Measurements from ENCODE around the gene CHCHD10.

Gene CHCHD10

DNA sequence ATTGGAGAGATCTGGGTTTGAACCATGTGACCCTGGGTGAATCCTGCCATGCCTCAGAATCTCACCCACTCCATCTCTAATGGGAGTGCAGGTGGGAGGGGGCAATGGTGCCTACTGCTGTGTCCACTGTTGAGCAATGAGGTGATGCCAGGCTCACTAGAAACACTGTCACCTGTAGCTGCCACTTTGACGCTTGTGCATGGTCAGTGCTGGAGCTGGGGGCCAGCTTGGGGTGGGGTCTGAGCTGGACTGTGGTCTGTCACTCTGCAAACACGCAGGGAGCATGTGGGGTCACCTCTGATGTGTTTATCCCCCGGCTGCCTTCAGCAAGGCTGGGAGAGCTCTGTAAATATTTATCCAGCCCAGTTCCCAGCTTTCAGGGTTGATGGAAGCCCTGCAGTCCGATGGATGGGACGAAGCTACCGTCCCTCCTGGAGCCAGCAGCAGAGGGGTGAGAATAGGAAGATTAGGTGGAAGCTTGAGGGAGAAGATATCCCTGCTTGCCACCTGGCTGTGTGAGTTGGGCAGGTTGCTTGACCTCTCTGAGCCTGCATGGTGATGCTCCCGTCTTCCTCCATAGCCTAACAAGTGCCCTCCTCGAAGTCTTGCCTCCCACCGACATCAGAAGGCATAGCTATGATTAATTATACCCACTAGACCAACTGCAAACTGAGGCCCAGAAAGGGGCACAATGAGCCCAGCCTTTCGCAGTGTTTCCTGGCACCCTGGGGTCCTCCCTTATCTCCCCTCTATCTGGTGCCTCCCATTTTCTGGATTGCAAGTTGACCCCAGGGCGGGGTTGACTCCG lies 6.5 kb upstream of the CHCHD10 start:
- TF ChIP-seq CTCF (IDR thresholded peaks at IDR 0.05), result no peak

GRCh38 chr22:23773483-23774113 lies 5.8 kb upstream of the CHCHD10 start:
- TF ChIP-seq CTCF (IDR thresholded peaks at IDR 0.05), result no peak

DNA sequence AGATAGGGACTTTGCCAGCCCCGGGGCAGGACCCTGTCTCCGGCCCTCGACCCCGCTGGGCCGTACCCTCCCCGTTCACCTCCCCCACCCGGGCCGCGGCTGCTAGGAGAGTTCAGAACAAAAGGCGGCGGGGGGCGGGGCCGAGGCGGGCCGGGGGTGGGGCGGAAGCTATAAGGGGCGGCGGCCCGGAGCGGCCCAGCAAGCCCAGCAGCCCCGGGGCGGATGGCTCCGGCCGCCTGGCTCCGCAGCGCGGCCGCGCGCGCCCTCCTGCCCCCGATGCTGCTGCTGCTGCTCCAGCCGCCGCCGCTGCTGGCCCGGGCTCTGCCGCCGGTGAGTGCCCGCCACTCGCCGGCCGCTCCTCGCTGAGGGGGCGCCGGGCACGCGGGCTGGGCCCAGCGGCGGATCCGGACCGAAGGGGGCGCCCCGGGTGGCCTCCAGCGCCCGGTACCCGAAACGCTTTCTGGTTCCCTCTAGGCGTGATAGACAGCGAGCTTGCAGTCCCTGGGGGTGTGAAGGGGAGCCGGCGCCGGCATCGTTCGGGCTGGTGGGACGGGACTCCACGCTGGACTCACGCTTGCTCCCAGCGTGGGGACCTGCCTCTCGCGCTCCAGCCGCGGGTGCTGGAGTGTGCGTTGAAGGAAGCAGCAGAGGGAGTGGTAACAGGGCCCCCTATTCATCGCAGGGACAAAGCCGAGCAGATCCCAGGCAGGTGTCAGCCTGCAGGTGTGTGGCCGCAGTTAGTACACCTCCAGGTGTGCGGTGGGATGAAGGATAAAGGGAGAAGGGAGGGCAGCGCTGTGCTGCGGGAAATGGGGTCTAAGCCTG lies 5.1 kb upstream of the CHCHD10 start, which contains the start of gene MMP11:
Gene MMP11, plus strand, starts transcription at position 201 of the 825 bp plus-strand sequence. Its CDS starts 22 bp downstream, at position 223.
- peak; percentile 38; the same call in 1 of the 2 replicates for TF ChIP-seq CTCF (IDR thresholded peaks at IDR 0.05)

DNA sequence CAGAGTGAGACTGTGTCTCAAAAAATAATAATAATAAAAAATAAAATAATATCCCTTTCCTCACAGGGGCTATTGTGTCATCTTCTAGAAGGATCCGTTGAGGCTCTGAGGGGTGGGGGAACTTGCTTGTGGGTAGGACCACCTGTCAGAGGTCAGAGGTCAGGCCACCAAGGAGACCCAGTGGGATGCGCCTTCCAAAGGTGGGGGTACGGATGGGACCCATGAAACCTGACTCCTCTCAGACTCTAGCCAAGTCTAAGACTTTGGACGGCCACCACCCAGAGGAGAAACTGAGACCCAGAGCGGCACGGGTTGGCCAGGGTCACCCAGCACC lies 4.5 kb upstream of the CHCHD10 start:
- no peak for TF ChIP-seq CTCF (IDR thresholded peaks at IDR 0.05)

- TF ChIP-seq CTCF (IDR thresholded peaks at IDR 0.05), result no peak
Measured at GRCh38 chr22:23769321-23769965, 1.7 kb upstream of the CHCHD10 start.

GRCh38 chr22:23767303-23767672 lies 484 bp downstream of the CHCHD10 start:
- no peak for TF ChIP-seq CTCF (IDR thresholded peaks at IDR 0.05)
